HG02852 (cell line): Measurements from ENCODE around the gene CDH16.
"Not testable (repeated sequence)": the region's sequence is repeated elsewhere in the genome, so short reads cannot be mapped to it uniquely, and the experiment has no call there.

Experiments used
- ATAC-seq: cut with Tn5 transposase; IDR thresholded peaks from one replicate; pipeline ENCODE4 v1.9.1; 2021; ENCODE audit warnings: mild to moderate bottlenecking, moderate library complexity; ENCODE audit not compliant: unreplicated experiment

Gene CDH16, protein sequence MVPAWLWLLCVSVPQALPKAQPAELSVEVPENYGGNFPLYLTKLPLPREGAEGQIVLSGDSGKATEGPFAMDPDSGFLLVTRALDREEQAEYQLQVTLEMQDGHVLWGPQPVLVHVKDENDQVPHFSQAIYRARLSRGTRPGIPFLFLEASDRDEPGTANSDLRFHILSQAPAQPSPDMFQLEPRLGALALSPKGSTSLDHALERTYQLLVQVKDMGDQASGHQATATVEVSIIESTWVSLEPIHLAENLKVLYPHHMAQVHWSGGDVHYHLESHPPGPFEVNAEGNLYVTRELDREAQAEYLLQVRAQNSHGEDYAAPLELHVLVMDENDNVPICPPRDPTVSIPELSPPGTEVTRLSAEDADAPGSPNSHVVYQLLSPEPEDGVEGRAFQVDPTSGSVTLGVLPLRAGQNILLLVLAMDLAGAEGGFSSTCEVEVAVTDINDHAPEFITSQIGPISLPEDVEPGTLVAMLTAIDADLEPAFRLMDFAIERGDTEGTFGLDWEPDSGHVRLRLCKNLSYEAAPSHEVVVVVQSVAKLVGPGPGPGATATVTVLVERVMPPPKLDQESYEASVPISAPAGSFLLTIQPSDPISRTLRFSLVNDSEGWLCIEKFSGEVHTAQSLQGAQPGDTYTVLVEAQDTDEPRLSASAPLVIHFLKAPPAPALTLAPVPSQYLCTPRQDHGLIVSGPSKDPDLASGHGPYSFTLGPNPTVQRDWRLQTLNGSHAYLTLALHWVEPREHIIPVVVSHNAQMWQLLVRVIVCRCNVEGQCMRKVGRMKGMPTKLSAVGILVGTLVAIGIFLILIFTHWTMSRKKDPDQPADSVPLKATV

DNA sequence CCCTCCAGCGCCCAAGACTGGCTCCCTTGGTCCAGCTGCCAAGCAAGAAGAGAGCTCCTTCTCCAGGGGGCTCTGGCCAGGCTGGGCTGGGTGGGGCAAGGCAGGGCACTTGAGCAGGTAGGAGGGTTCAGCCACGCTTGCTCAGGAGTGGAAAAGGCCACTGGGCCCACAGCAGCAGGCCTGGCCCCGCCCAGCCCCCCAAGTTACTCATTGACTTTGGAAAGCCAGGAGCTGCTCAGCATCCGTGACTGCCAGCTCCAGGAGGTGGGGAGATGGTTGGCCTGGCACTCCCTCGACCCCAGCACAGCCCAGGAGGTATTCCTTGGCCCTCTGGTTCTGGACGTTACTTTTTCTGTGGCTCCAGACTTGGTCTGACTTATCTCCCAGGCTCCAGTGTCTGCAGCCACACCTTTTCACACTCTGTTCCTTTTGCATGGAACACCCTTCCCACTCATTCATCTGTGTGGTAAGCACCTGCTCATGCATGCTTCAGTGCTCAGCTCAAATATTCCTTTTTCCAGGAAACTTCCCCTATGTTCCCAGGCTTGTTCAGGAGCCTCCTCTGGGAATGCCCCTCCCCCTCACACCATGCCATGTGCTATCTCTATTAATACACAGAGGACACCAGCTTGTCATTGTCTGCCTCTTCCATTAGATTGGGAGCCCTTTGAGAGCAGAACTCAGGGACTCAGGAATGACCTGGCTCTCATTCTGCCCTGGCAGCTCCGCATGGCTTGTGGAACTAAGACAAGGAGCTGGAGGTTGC is at the start of gene CDH16:
CDH16 (minus strand) TSS at position 83 of the 766 bp plus-strand sequence. CDS start 820 bp downstream, outside the sequence.
- ATAC-seq: no peak

DNA sequence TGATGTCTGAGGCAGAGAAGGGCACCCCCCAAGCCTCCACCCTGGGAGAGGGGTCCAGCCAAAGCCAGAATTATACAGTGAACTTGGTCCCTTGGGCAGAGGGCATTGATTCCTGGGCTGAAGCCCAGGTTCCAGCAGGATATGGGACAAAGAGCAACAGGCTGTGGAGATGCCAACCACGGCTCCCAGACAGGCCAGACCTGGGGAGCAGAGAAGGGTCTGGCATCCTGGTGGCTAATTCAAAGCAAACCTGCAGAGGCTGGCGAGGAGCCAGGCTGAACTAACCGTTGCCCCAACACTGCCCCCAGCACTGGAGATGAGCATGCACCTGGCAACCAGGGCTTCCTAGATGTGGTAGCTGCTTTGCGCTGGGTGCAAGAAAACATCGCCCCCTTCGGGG is 45.4 kb upstream of the CDH16 start:
- ATAC-seq: no peak

DNA sequence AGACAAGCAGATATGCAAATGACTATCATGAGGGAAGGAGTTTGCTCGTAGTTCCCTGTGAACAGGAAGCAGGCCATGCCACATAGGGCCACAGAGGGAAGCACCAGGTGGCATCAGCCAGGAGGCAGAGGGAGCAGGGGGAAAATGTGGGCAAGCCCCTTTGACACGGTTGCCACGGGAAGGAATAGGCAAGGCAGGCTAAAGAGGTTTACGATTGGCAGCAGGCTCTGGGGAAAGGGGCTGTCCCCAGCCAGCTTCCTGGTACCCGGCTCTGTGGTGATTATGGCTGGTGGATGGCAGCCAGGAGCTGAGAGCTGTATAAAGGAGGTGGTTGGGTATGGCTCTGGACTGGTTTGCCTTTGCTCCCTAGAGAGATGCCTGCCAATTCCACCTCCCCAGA is 43.2 kb upstream of the CDH16 start:
- ATAC-seq: no peak

GRCh38 chr16:66961065-66961744 is 42.5 kb upstream of the CDH16 start, which contains the start of gene CES3:
TSS of gene CES3 (plus strand) at chr16:66961266. CDS start at chr16:66961308, 42 bp downstream.
- peak; percentile 70 for ATAC-seq

GRCh38 chr16:66960270-66960669 is 41.6 kb upstream of the CDH16 start:
- no peak for ATAC-seq

- no peak for ATAC-seq
These were observed 41.0 kb upstream of the CDH16 start for GRCh38 chr16:66959704-66960161.

GRCh38 chr16:66958857-66959703 is 40.4 kb upstream of the CDH16 start:
- no peak for ATAC-seq

- ATAC-seq: not testable (repeated sequence)
These were observed 37.4 kb upstream of the CDH16 start for GRCh38 chr16:66956154-66956457.

DNA sequence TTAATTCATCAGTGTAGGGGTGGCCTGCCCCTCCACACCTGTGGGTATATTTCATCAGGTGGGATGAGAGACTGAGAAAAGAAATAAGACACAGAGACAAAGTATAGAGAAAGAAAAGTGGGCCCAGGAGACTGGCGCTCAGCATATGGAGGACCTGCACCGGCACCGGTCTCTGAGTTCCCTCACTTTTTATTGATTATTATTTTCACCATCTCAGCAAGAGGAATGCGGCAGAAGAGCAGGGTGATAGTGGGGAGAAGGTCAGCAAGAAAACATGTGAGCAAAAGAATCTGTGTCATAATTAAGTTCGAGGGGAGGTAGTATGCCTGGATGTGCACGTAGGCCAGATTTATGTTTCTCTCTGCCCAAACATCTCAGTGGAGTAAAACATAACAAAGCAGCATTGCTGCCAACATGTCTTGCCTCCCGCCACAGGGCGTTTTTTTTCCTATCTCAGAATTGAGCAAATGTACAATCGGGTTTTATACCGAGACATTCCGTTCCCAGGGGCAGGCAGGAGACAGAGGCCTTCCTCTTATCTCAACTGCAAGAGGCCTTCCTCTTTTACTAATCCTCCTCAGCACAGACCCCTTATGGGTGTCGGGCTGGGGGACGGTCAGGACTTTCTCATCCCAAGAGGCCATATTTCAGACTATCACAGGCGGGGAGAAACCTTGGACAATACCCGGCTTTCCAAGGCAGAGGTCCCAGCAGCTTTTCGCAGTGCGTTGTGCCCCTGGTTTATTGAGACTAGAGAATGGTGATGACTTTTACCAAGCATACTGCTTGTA is 36.9 kb upstream of the CDH16 start:
- ATAC-seq: not testable (repeated sequence)

DNA sequence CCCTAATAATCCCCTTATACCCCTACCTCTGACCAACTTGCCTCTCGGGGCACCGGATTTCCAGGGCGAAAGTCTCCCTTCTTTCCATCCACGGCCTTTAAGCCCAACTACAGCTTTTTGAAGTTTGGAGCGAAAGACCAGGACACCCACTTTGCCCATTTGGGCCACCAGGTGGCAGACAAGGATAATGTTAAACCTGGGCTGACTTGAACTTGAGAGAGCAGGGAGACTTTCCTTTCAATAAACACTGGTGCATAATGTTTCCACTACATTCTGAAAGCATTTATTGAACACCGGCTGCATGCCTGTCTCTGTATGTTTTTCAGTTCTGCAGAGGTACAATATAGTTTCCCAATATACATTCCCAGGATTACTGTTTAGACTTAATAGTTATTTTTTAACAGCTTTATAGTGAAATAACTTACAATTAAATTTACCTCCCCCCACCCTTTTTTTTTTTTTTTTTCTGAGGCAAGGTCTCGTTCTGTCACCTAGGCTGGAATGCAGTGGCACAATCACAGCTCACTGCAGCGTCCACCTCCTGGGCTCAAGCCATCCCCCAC is 35.5 kb upstream of the CDH16 start:
- ATAC-seq: no peak

DNA sequence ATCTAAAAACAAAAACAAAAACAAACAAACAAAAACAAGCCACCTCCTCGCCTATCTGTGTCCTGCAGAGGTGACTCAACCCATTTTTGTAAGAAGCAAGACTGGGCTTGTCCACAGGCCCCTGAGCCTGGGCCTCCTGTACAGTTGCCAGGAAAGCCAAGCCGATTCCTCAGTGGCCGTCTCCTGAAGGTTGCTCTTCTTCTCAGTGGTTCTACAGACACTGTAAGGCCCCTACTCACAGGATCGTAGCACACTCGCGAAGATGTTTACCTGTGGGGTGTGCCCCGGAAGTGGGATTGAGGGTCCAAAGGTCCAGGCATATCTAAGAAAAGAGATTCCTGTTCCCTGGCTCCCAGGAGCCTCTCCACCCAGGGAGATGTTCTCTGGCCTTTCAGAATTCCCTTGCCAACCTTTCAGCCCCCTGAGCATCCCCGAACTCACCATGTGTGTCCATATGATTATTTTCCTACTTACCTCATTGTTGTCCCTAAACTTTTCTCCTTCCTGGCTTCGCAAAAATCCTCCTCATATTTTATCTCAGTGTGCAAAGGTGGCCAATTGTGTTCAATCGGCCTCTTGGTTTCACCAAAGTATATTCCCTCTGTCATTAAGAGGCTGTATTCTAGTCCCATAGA is 34.9 kb upstream of the CDH16 start:
- ATAC-seq: no peak

DNA sequence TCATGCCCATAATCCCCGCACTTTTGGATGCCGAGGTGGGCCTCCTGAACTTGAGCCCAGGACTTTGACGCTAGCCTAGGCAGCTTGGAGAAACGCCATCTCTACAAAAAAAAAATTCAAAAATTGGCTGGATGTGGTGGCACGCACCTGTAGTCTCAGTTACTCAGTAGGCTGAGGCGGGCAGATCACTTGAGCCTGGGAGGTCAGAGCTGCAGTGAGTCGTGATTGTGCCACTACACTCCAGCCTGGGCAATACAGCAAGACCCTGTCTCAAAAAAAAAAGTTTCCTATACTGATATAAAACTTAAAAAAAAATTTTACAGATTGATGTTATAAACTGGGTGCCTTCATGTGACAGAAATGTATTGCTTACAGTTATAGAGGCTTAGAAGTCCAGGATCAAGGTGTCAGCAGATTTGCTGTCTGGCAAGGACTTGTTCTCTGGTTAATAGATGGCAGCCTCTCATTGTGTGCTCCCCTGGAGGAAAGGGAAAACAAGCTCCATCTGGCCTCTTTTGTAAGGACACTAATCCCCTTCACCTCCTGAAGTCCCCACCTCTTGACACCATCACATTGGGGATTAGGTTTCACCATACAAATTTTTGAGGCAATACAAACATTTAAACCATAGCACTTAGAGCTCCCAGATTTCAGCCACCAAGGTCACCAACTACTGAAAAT is 33.9 kb upstream of the CDH16 start:
- ATAC-seq: no peak

GRCh38 chr16:66950971-66951790 is 32.5 kb upstream of the CDH16 start:
- ATAC-seq: no peak

DNA sequence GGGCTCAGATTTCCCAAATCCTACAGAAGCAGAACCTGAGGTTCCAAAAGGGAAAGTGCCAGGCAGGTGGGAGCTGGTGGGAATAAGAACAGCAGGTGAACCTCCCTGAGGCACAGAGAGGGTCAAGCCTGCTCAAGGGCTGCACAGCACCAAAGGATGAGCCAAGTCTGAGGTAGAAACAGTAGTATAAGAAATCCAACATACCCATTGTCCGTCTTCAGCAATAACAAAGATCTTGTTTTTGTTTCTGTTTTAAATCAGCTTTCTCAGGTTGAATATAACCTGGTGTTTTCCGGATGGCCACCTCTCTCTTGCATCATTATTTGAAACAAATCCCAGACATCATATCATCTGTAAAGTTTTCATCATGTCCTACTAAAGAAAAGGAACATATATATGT is 31.8 kb upstream of the CDH16 start:
- ATAC-seq: no peak

- no peak for ATAC-seq
These were observed 30.8 kb upstream of the CDH16 start for GRCh38 chr16:66949472-66949871.

DNA sequence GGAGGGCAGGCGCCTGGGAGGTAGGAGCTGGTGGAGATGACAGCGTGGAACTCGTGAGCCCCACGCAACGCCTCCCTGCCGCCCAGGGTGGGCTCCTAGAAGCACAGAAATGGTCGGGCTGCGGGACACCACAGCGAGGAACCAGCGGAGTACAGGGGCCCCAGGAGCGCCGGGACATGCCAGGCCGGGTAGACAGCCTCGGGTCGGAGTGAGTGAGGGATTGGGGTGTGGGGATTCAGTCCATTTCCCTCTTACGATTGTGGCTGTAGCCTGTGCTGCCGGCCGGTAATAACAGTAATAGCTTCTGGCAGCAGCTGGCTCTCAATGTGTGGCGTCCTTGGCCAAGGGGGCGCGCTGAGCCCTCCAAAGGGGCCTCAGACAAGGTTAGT is 30.1 kb upstream of the CDH16 start:
- no peak for ATAC-seq
